Measurements from ENCODE around the gene MED17. TPM values are rescaled to one million over a fixed set of nuclear protein-coding genes. Genes with fewer than 3 reads are reported as not detected.

The MED17 gene
- total RNA-seq, 1 donor from 2014 or later: 15.9 TPM

Other genes starting within 250 kb of the MED17 start
- gene SMCO4, start 240.9 kb upstream of the MED17 start, total RNA-seq: 45.3 TPM
- 4.8 TPM for gene CEP295, start 122.6 kb upstream of the MED17 start, total RNA-seq
- 32.4 TPM for gene TAF1D, start 42.8 kb upstream of the MED17 start, total RNA-seq
- gene C11orf54, start 42.6 kb upstream of the MED17 start, total RNA-seq: 30.2 TPM
- 0.08 TPM for gene VSTM5, start 66.3 kb downstream of the MED17 start, total RNA-seq
- not detected for gene HEPHL1, start 237.1 kb downstream of the MED17 start, total RNA-seq